ENCODE measurements around the gene DIS3L2.

Gene DIS3L2

DNA sequence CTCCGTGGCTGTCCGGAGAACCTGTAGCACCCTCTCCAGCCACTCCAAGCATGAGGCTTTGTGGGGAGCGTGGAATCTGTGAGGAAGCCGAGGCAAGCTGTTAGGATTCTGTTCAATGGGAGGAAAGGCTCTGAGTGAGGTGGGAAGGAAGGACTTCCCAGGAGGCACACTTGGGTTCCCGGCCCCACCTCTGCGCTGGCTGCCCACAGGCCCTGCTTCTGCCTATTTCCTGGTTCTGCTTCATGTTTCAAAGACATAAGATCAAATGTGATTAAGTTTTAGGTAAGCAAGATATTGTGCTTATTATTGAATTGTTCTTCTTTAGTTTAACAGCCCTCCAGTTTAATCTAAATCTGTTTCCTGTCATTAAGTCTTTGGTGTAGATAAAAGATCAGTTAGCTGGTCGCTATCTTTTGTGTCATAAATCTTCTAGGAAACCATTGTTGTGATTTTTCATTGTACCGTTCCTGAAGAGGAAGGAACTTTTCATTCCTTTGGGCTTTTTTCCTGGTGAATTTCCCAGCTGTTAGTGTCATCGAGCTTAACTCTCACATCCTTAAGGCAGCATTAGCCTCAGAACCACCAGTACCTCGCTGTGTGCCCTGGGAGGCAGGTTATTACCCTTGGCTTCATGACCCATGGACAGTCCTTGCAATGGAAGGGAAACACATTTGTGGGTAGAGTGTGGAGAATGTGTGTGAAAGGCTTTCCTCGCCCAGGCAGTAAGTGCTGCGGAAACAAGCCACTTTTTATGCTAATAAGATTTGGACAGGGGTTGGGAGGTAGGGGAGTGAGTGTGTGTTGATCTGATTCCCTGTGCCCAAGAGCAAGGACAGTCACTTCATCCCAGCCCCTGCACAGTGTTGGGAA is 355.2 kb downstream of the DIS3L2 start:
- TF ChIP-seq, protein P1, sequence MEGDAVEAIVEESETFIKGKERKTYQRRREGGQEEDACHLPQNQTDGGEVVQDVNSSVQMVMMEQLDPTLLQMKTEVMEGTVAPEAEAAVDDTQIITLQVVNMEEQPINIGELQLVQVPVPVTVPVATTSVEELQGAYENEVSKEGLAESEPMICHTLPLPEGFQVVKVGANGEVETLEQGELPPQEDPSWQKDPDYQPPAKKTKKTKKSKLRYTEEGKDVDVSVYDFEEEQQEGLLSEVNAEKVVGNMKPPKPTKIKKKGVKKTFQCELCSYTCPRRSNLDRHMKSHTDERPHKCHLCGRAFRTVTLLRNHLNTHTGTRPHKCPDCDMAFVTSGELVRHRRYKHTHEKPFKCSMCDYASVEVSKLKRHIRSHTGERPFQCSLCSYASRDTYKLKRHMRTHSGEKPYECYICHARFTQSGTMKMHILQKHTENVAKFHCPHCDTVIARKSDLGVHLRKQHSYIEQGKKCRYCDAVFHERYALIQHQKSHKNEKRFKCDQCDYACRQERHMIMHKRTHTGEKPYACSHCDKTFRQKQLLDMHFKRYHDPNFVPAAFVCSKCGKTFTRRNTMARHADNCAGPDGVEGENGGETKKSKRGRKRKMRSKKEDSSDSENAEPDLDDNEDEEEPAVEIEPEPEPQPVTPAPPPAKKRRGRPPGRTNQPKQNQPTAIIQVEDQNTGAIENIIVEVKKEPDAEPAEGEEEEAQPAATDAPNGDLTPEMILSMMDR (IDR thresholded peaks at IDR 0.05; ENCODE audit: low read depth, low read length), result no peak
- DNase-seq (ENCODE audit: extremely low read depth, low read depth), result no peak

DNA sequence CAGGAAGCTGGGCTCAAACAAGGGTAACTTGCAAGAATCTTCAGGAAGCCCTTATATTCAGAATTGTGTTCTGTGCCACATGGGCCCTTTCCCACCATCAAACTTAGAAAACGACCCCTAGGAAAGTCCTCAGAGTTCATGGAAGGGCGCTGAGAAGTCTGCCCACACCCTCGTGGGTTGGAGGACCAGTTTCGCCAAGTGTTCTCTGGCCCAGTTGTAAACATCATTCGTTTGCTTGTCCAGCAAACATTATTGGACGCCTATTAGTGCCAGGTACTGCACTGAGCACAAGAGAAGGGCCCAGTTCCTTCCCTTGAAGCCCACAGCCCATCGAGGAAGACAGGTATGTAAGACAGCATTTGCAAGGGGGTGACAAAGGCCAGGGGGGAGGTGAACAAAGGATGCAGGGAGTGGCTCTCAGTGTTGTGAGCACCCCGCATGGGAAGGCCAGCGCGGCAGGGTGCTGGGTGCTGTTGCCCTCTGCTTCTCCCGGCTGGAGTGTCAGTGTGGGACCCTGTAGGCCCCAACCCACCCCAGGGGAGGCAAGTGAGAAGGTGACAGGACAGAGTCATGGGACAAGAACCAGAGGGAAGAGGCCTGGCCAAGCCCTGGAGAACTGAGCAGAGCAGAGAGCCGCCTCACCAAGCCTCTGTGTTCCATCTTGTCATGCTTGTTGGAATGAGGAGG is 356.8 kb downstream of the DIS3L2 start:
- TF ChIP-seq, protein P1 (IDR thresholded peaks at IDR 0.05; ENCODE audit: low read depth, low read length), result no peak
- DNase-seq (ENCODE audit: extremely low read depth, low read depth), result no peak

GRCh38 chr2:232319067-232319802 is 357.7 kb downstream of the DIS3L2 start:
- DNase-seq (ENCODE audit: extremely low read depth, low read depth), result no peak
- TF ChIP-seq, protein P1 (IDR thresholded peaks at IDR 0.05; ENCODE audit: low read depth, low read length), result no peak

GRCh38 chr2:232319803-232320442 is 358.4 kb downstream of the DIS3L2 start:
- TF ChIP-seq, protein P1 (IDR thresholded peaks at IDR 0.05; ENCODE audit: low read depth, low read length), result no peak

GRCh38 chr2:232320443-232320803 is 358.9 kb downstream of the DIS3L2 start:
- TF ChIP-seq, protein P1 (IDR thresholded peaks at IDR 0.05; ENCODE audit: low read depth, low read length), result no peak
- no peak for DNase-seq (ENCODE audit: extremely low read depth, low read depth)

More at GRCh38 chr2:232319803-232320442, 358.4 kb downstream of the DIS3L2 start:
- no peak for DNase-seq (ENCODE audit: extremely low read depth, low read depth)

DNA sequence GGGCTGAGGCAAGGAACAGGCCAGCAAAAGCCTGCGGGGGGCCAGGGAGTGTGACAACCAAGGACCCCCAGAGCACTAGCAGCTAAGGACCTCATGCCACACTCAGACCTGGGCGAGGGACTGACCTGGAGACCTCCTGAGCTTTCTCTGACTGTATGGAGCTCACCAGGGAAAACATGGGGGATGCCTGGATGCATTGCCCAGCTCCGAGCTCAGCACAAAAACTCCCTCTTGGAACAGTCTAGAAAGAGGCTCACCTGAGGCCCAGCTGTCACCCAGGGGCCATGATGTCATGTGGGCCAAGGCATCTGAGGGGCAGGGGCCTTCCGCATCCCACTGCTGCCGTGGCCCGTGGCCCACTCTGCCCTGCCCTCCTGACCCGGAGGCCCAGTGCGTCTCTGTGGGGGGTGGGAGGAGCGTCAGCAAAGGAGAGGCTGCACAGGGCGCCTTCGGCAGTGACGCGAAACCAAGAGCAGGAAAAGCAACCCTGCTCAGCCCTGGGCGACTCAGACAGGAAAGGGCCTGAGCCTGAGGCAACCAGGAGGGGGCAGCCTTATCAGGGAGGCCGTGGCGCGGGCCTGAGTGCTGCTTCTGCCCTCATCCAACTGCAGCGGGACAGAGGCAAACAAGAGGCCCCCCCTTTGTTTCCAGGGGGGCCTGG is 359.8 kb downstream of the DIS3L2 start:
- DNase-seq (ENCODE audit: extremely low read depth, low read depth), result no peak
- TF ChIP-seq, protein P1 (IDR thresholded peaks at IDR 0.05; ENCODE audit: low read depth, low read length), result no peak

Measured in AG09319 (cell line).